ENCODE results near the gene ZNF831.
A peak's percentile ranks its signal among the peaks of the same experiment; 100 is the strongest.

ZNF831 gene

DNA sequence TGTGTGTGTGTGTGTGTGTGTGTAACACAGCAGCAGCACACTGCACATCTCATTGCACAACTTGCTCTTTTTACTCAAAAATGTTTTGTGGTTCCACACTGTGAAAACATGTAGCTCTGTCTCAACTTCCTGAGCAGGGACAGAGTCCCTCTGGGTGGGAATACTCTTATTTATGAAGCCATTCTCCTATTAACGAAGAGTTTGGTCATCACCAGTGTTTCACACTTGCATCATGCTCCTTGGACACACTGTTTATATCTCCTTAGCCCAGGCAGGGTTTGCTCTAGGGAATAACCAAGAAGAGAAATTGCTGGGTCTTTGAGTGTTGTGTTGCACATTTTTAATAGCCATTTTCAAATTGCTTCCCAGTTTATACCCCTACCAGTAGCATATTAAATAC is 53.6 kb downstream of the ZNF831 start:
- no peak for DNase-seq

DNA sequence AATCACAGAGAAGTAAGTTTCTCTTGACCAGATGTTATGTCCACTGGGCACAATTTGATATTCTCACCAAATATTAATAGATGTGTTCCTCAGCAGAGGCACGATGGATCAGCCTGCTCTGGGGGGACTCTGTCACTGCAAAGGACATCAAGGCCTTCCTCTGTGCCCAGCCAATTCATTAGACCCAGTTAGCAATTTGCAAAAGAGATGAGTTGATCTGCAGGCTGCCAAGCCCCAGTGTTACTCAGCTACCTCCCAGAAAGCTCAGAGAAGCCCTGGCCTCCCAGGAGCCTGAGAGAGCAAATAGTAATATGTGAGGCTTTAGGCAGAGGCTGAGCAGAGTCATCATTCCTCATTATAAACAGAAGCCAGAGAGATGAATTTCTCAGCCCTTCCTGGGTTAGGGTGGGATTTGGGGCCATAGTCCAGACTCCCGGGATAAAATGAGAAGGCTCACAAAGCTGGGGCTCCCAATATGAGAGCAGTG is 54.2 kb downstream of the ZNF831 start:
- no peak for DNase-seq

DNA sequence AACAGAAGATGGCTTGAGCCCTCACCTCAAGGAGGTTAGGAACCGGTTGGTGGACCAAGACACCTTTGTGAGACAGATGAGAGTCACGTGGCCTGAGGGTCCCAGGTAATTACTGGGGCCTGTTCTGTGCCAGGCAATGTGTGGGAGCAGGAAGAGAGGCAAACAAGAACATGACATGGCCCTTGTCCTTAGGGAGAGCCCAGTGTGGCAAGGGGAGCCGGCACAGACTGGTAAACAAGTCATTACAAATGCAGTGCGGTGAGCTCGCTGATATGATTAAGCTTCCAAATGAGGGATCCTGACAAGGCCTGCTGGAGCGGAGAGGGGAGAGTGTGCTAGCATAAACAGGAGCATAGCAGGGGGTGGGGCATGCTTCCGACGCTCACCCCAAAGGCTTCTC is 55.6 kb downstream of the ZNF831 start:
- DNase-seq, result no peak

DNA sequence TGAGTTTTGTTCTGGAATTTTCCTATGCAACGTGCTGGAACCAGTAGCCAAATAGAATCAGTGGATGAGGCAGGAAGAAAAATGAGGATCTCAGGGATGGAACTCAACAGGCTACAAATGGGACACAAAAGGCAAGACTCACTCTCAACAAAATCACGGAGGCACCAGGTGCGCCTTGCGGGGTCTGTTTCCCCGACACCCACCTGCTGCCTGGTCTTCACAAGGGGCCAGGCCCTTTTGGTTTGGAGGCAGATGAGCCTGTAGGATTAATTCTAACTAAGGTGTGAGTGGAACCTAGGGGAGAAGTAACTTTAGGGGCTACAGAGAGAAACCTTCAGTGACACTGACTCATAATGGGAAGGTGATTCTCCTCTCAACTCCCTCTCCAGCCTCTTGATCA is 56.5 kb downstream of the ZNF831 start:
- no peak for DNase-seq

DNA sequence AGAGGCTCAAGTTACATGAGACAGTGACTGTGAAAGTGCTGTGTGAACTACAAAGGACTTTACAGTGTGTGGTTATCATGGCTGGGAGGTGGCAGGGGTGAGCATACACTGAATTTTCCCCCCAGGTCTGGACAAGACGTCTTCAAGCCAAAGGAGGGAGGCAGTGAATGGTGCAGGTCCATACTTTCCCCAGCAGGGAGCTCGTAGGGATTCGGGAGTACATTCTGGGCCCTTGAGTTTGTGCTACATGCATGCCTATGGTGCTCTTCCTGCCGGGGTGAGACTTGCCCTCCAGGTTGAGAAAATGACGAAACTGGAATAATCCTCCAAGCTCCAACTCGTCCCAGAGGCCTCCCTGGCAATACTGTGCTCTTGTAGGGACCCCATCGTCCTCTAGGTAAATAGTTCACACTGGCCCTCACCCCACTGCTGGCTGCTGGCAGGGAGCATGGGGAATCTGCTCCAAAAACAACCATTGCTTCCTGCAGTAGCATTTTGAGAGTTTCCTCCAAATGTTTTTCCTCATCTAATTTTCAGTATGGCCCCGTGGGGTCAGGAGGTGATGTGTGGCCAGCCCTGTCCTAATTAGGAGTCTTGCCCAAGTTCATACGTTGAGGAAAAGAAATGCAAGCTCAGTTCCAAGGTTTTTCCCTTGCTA is 57.6 kb downstream of the ZNF831 start:
- DNase-seq, result no peak

DNA sequence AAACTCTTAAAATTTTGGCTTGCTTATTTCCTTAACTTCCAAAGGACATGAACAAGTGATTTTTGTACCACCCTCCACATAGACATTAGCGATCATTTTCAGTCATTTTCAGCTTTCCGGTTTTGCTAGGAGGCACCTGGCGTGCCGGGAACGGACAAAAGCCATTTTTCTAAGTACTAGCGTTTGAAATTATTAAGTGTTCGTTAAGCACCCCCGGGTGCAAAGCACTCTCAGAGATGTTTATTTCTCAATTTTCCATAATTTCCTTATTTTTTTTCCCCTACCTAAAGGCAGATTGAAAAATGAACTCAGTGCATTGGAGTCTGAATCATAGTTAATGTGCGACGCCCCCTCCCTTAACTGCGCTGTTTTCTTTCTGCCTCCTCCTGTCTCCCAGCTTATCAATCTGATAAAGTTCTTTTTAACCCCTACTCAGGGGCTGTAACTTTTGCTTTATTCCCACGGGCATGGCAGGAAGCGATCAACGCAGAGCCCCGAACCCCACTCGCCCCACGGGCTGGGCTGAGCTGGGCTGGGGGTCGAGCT is 58.2 kb downstream of the ZNF831 start:
- DNase-seq, result no peak

DNA sequence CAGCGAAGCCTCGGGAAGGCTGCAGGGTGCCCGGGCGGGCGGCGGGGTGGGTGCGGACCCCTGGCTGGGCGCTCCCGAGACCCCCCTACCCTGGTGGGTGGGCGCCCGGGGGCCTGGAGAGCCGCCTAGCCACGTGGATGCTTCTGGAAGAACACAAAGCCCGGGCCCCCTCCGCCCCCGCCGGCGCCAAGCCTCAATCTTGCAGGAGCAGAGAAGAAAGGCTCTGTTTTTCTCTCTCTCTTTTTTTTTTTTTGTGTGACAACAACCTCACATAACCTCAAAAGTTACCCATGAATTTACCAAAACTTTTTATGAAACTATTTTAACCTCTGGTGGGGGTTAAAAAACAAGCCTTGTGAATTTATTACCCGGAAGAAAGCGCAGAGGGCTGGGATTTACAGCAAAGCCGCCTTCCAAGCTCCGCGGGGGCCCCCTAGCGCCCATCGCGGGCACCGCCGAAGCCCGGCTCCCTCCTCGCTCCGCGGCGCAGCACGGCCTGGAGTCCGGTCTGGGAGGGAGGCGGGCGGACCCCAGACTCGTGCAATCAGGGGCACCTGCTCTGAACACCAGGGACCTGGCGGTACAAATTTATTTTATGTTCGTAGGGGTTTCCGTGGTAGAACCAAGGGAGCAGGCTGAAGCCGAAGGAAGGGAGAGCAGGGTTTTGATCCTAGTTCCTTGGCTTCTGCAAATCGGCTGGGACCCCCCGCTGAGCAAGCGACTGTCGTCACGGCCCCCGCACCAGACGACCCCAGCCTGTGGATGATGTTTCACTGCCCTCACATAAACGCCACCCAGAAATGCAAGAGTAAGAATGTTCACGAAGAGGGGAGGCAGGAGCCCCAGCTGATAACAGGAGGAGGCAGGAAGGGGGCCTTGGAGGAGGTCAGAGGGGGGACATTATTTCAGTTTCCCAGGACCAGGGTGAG is 58.9 kb downstream of the ZNF831 start:
- DNase-seq, result peak; percentile 85

DNA sequence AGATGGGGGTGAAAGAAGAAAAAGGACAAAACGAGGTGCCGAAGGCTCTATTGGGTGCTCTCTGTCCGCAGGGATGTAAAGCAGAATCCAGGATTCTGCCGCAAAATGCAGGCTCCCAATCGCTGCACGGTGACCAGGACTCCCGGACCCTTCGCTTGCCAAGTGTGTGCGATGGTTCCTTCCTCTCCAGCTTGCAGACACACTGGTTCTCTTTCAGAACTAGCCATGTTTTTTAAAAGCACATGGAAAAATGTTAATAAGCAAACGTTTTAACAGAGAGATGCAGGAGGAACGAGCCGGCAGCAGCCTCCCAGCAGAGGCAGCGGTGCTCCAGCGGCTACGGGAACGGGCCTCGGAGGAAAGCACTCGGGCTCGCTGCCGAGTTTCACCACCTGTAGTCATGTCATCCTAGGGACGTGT is 59.6 kb downstream of the ZNF831 start:
- peak; percentile 45 for DNase-seq

DNA sequence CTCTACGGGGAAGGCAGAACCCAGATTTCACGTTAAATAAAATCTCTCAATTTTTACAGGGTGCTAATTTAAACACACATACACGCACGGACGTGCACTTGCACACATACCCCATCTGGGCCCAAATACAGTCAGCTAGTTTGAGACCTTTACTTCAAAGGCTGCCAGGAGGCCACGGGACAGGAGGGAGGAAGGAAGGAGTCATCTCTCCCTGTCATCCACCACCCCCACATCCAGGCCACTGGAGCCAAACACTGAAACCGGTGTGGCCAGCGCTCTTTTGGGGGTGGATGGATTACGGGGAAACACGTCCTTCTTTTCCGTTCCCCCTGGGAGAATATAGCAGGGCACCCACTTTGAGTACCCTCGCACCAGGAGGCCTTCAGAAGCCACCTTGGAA is 60.1 kb downstream of the ZNF831 start:
- no peak for DNase-seq

DNA sequence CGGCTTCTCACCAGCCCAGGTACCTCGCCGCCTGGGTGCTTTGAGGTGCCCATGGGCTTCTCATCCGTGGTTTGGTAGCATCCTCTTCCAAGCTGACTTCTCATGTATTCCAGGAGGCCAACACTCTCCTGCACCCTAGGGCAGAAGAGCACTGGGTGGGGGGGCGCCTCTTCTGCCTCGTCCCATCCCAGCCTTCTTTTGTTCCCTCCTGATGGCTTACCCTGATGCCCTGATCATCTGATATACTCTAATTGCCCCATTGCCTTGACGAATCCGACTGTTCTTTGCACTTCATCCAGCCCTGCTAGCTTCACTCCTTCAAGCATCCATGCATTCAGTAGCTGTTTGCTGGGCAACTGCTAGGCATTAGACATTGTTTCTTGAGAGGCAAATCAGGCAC is 60.6 kb downstream of the ZNF831 start:
- DNase-seq, result no peak

DNA sequence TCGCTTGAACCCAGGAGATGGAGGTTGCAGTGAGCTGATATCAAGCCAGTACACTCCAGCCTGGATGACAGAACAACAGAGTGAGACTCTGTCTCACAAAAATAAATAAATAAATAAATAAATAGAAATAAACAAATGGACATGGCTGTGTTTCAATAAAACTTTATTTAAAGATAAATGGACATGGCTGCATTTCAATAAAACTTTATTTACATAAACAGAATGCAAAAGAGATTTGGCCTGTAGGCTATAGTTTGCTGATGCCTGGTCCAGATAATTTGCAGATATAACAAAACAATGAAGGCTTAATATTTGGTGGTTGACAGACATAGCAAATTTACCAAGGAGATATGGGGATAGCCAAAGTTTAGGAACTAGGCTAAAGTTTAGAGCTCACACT is 66.8 kb downstream of the ZNF831 start:
- DNase-seq, result no peak

DNA sequence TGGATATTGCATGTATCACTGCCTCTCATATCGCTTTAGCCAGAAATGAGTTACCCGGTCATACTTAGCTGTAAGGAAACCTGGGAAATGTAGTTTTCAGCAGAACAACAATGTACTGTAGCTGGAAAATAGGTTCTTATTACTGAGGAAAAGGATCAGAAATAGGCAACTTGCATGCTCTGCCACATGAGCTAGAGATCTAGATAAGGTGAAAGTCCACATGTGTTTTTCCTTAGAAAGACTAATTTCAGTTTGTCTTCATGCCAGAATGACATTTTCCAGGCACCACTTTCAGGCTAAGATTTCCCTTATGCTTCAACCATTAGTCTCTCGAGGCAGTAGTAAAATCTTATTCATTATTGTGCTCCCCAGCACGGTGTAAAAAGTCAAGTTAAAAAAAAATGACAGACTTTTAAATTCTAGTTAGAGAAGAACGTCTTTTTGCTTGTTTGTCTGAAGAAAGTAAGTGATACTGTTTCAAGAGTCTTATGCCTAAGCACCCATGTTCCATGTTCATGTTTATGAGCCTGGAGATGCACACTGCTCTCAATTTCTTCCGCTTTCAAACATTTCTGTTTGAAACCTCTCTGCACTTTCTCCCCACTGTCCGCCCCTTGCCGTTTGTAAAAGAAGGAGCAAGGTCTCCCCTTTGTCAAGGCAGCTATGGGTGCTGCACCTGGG is 67.6 kb downstream of the ZNF831 start:
- no peak for DNase-seq

DNA sequence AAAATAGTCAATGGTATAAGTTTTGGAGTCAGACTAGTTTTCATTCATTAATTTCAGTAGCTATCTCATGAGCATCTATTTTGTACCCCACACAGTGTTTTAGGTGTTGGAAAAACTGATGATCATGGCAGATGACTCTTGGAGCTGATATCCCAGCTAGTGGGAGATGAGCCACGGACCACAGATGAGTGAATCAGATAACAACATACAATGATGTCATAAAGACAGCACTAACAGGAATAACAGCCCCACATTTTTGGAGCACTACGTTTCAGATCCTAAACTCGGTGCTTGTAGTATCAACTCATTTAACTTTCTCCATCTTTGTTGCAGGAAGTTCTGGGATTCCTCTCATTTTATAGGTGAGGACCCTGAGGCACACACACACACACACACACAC is 69.0 kb downstream of the ZNF831 start:
- no peak for DNase-seq

DNA sequence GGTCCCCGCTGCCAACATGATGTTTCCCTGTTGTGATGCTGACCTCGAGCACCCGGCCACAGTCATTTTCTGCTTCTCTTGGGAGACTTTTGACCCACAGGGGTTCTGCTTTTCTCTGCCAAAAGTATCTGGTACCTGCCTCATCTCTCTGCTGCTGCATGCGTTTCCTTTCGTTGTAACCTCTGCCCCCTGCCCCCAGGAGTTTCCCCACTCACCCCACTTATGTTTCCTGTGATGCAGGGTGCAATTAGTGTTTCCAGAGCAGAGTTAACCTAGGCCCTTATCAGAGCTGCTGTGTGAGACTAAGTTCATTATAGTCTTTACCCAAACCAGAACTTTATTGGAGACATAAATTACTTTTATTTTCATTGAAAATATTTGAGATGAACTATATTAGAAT is 71.6 kb downstream of the ZNF831 start:
- DNase-seq, result no peak

DNA sequence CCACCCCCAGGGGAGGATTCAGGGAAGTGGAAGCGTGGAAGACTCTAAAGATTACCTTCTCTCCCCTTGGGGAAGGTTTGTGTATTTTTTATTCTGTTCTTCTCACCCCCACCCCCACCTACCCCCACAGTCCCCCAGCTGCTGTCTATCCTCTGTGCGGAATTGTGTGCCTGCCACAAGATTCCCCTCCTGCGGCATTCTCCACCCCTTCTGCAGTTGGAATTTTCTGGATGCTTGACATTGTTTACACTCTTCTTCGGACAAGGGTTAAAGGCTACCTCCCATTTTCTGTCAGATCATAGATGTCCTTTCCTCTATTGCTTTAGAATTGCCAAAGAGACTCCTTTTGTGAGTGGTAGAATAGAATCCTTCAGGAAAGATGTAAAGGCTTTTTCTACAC is 76.4 kb downstream of the ZNF831 start:
- DNase-seq, result no peak

DNA sequence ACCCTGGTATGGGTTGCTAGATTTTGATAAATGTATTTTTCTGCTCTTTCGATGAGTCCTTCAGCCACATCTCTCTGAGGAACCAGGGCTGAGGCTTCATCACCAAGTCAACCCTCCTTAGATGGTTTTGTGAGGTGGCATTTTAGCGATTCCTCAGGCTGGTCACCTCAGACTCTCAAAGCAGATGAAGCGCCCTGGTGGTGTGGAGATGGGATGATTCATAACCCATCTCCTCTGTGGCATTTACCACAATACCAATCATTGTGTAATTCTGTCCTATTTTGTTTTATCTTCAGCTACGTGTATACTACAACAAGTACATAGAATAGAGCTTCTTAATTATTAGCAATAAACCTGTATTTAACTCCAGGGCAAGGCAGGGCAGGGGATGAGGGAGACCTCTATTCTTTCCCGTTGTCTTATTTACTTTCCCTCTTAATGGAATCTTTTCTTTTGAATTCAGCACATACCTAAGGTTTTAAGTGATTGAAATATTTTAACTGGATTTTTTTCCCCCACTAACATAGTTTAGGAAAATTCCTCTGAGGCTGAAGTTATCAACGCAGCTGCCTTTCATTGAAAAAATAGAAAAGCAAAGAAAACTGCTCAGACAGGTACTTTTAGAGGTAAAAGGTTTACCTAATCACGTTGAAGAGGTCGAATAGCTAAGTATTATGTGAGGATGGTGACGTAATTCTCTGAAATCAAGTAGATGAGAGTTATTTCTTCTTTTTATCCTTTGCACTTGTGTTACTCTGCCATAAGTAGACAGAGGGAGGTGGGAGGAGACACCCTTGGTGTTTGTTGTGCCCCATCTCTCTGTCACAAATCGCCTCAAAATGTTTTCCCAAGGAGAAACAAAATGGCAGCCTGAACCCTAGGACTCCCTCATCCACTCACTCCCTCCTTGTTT is 79.3 kb downstream of the ZNF831 start:
- no peak for DNase-seq

DNA sequence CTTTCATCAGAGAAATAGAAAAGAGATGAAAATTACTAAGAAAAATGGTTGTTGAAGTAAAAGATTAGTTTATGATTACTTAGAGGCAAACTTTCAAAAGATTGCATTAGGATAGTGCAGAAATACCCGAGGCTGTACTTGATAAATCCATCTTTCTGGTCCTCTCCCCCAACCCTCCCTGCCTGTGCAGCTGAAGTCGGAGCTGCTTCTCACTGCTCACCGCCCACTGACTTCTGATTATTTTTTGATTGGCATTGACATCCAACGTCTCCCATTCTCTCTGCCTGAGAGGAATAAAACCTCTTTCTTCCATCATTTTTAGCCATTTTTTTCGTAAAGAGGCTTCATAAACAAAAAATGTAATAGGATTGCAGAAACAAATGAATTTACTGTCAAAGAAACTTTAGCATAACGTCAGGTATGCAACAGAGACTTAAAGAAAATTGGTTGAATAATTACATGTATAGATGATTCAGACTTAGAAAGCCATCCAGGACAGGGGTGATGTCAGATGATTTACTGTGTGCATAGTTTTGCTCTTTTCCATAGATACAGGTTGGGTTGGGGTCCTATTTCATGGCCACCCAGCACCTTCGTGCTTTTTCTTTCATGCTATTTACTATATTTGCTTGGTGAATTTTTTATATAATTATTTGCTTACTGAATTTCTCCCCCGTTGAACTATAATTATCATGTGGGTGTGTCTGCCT is 83.2 kb downstream of the ZNF831 start:
- no peak for DNase-seq

DNA sequence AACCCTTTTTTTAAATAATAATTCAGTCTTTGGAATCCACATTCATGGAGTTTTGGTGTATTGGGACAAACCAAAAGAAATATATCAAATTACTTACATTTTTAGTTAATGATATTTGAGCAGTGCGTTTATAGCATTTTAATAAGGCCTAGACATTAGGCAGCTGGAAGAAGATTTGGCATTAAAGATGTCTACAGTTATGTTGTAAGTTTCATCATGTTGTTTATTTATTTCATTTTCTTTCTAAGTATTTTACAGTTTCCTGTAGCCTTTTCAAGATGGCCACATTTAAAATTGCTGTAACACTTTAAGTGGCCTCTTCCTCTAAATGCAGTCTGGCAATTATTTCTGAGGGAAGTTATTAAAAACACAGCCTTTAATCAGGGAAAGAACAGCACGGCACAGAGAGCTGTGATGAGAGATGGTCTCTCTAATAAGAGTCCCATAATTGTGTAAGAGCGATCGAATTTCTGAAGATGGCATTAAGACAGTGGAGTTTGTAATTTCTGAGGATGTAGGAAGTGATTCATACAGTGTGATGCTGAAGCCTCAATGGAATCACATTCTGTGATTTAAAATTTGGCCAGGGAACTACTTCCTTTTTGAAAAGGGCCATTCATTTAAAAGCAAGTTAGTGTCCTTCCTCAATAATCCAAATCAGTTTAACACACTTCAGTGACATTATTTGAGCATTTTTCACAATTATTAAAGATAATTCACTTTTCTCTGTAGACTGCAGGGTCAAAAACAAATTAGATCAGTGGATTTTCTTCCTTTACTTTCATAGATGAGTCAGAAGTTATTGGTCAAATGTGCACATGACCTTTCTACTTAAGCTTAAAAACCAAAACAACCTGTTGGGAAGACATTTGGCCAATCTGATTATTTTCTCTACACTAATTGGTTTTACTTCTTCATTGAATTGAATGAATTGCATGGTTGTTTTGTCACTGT is 84.4 kb downstream of the ZNF831 start:
- DNase-seq, result no peak

DNA sequence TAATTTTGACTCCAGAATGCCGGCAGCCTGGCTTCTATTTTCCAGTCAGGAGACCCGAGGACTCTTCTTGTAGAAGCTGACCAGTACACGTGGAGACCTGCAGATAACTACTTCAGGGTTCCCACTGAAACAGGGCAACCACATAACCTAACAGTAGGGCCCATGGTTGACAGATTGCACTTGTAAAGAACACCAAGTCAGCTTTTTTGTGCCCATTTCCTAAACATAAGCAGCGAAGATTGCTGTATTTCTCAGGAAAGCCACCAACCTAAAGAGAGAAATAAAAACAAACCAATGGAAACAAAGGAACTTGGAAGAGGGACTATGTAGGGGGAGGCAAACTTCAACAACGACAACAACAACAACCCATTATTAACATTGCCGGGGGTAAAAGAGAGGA is 86.7 kb downstream of the ZNF831 start:
- no peak for DNase-seq

DNA sequence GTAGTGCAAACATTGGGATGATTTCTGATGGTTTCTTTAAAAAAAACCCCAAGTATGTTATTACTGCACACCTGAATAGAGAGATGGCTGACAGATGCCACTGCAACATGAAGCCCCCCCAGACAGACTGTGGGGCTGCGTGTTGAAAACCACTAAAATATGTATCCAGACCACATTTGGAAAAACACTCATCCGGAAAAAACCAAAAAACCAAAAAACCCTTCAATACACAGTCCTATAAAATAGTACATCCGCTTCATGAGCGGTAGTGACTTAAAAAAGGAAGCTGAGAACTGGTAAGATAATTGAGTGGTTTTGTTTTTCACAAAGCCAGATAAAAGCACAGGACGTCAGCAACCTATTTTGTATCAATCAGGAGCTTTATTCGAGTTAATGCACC is 89.7 kb downstream of the ZNF831 start:
- DNase-seq, result no peak

Measured in NCI-H2171 (cell line).